ENCODE results near the gene ARL3. TPM values are rescaled to one million over a fixed set of nuclear protein-coding genes. Genes with fewer than 3 reads are reported as not detected.

The ARL3 gene
- total and polyA plus RNA-seq, 2 donors (not counting 1 experiment from before 2014, with no cell fraction given) = 10.6 to 22.9 TPM

DNA sequence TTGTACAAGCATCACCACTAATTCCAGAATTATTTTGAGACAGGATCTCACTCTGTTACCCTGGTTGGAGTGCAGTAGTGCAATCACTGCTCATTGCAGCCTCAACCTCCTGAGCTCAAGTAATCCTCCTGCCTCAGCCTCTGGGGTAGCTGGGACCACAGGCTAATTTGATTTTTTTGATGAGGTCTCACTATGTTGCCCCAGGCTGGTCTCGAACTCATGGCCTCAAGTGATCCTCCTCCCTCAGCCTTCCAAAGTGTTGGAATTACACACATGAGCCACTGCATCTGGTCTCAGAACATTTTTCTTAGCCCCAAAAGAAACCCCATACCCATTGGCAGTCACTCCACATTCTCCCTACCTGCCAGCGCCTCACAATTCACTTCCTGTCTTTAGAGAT is 26.0 kb upstream of the ARL3 start:
- H3K4me3 ChIP-seq (replicated peaks in 1 of 4; ENCODE audit: control extremely low read depth in 1 of 4, insufficient read depth in 1 of 4, low read depth in 3 of 4, low read length in 4 of 4) = no peak overlapping the region

DNA sequence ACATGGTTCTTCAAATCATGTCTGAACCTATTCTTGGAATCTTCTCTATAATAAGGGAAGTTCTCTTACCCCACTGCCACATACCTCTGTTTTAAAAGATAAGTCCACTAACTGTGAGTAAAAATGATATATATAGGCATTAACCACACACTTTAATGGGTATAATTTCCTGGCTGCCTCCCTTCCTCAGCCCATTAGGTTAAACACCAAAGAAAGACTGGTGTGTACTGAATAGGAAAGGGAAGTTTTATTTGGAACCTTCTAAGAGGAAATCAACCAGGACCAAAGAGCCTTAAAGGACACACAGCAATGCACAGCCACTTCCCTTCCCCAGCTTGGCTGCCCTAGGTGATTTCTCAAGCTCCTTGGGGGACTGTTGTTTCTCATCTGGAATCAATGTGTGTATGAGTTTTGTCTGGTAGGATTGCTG is 24.5 kb upstream of the ARL3 start:
- no peak for TF ChIP-seq EZH2 (IDR thresholded peaks at IDR 0.05; ENCODE audit: low read length, missing control alignments)
- TF ChIP-seq, protein P1, sequence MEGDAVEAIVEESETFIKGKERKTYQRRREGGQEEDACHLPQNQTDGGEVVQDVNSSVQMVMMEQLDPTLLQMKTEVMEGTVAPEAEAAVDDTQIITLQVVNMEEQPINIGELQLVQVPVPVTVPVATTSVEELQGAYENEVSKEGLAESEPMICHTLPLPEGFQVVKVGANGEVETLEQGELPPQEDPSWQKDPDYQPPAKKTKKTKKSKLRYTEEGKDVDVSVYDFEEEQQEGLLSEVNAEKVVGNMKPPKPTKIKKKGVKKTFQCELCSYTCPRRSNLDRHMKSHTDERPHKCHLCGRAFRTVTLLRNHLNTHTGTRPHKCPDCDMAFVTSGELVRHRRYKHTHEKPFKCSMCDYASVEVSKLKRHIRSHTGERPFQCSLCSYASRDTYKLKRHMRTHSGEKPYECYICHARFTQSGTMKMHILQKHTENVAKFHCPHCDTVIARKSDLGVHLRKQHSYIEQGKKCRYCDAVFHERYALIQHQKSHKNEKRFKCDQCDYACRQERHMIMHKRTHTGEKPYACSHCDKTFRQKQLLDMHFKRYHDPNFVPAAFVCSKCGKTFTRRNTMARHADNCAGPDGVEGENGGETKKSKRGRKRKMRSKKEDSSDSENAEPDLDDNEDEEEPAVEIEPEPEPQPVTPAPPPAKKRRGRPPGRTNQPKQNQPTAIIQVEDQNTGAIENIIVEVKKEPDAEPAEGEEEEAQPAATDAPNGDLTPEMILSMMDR (conservative IDR thresholded peaks at IDR 0.05 in 1 of 2, IDR thresholded peaks at IDR 0.05 in 1 of 2; ENCODE audit: low read depth in 1 of 2, low read length in 2 of 2) = no peak
- Histone ChIP-seq H4K20me1 (ENCODE audit: control insufficient read depth, extremely low read depth, insufficient read depth, low read length) (no peaks in the 10 kb centered on the region), H3K4me2 (ENCODE audit: extremely low read depth, insufficient read depth, low read length) (no peak overlapping the region), H3K4me3 (replicated peaks in 1 of 4; ENCODE audit: control extremely low read depth in 1 of 4, insufficient read depth in 1 of 4, low read depth in 3 of 4, low read length in 4 of 4) (no peak overlapping the region), H3K27ac (ENCODE audit: insufficient read depth, low read length) (no peak overlapping the region), H3K9ac (ENCODE audit: insufficient read depth, low read length) (no peak overlapping the region), H3K4me1 (ENCODE audit: control insufficient read depth, extremely low read depth, insufficient read depth, low read length) (no peaks in the 10 kb centered on the region), H3K9me3 (ENCODE audit: control insufficient read depth, insufficient read depth, low read depth, low read length) (no peaks in the 10 kb centered on the region), H3K79me2 (ENCODE audit: control insufficient read depth, insufficient read depth, low read length) (no peaks in the 10 kb centered on the region), H3K27me3 (ENCODE audit: control insufficient read depth, insufficient read depth, low read length) (no peaks in the 10 kb centered on the region), H2AFZ (ENCODE audit: low read length) (no peak overlapping the region), H3K36me3 (ENCODE audit: control insufficient read depth, insufficient read depth, low read length) (no peaks in the 10 kb centered on the region)
- no peak for DNase-seq (ENCODE audit: low read depth in 2 of 2)

More for the DNA sequence above, 26.0 kb upstream of the ARL3 start:
- Histone ChIP-seq H3K9me3 (ENCODE audit: control insufficient read depth, insufficient read depth, low read depth, low read length) (no peaks in the 10 kb centered on the region), H3K9ac (ENCODE audit: insufficient read depth, low read length) (no peak overlapping the region), H3K4me1 (ENCODE audit: control insufficient read depth, extremely low read depth, insufficient read depth, low read length) (no peaks in the 10 kb centered on the region), H3K36me3 (ENCODE audit: control insufficient read depth, insufficient read depth, low read length) (no peaks in the 10 kb centered on the region), H3K4me2 (ENCODE audit: extremely low read depth, insufficient read depth, low read length) (no peak overlapping the region), H3K27ac (ENCODE audit: insufficient read depth, low read length) (no peak overlapping the region), H3K79me2 (ENCODE audit: control insufficient read depth, insufficient read depth, low read length) (peaks cover 14% of the 10 kb centered on the region), H3K27me3 (ENCODE audit: control insufficient read depth, insufficient read depth, low read length) (no peaks in the 10 kb centered on the region), H4K20me1 (ENCODE audit: control insufficient read depth, extremely low read depth, insufficient read depth, low read length) (no peaks in the 10 kb centered on the region), H2AFZ (ENCODE audit: low read length) (no peak overlapping the region)
- no peak for DNase-seq (ENCODE audit: low read depth in 2 of 2)
- TF ChIP-seq EZH2 (IDR thresholded peaks at IDR 0.05; ENCODE audit: low read length, missing control alignments) = no peak
- TF ChIP-seq, protein P1 (conservative IDR thresholded peaks at IDR 0.05 in 1 of 2, IDR thresholded peaks at IDR 0.05 in 1 of 2; ENCODE audit: low read depth in 1 of 2, low read length in 2 of 2) = no peak

DNA sequence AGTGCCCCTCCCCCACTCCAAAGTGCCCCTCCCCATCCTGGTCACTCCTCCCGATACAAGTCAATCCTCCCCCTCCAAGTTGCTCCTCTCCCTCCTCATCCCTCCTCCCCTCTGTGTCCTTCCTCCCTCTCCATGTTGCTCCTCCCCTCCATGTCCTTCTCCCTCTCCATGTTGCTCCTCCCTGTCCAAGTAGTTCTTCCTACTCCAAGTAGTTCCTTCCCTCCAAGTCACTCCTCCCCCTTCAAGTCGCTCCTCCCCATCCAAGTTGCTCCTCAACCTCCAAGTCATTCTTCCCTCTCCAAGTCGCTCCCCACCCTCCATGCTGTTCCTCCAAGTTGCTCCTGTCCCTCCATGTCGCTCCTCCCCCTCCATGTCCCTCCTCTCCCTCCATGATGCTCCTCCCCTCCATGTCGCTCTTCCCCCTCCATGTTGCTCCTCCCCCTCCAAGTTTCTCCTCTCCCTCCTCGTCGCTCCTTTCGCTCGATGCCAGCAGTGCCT is 20.9 kb upstream of the ARL3 start:
- H3K9me3 ChIP-seq (ENCODE audit: control insufficient read depth, insufficient read depth, low read depth, low read length) = no peaks in the 10 kb centered on the region
- TF ChIP-seq, protein P1 (conservative IDR thresholded peaks at IDR 0.05 in 1 of 2, IDR thresholded peaks at IDR 0.05 in 1 of 2; ENCODE audit: low read depth in 1 of 2, low read length in 2 of 2) = no peak
- TF ChIP-seq EZH2 (IDR thresholded peaks at IDR 0.05; ENCODE audit: low read length, missing control alignments) = no peak
- H2AFZ ChIP-seq (ENCODE audit: low read length) = no peak overlapping the region
- no peak overlapping the region for H3K4me2 ChIP-seq (ENCODE audit: extremely low read depth, insufficient read depth, low read length)
- no peak overlapping the region for H3K4me3 ChIP-seq (replicated peaks in 1 of 4; ENCODE audit: control extremely low read depth in 1 of 4, insufficient read depth in 1 of 4, low read depth in 3 of 4, low read length in 4 of 4)
- H3K79me2 ChIP-seq (ENCODE audit: control insufficient read depth, insufficient read depth, low read length) = no peaks in the 10 kb centered on the region
- H3K4me1 ChIP-seq (ENCODE audit: control insufficient read depth, extremely low read depth, insufficient read depth, low read length) = no peaks in the 10 kb centered on the region
- H3K27ac ChIP-seq (ENCODE audit: insufficient read depth, low read length) = no peak overlapping the region
- H3K36me3 ChIP-seq (ENCODE audit: control insufficient read depth, insufficient read depth, low read length) = no peaks in the 10 kb centered on the region
- H4K20me1 ChIP-seq (ENCODE audit: control insufficient read depth, extremely low read depth, insufficient read depth, low read length) = no peaks in the 10 kb centered on the region
- H3K9ac ChIP-seq (ENCODE audit: insufficient read depth, low read length) = no peak overlapping the region
- no peak for DNase-seq (ENCODE audit: low read depth in 2 of 2)
- no peaks in the 10 kb centered on the region for H3K27me3 ChIP-seq (ENCODE audit: control insufficient read depth, insufficient read depth, low read length)
